Muscle of leg (tissue), 11 donors: ENCODE measurements around the gene PRSS22. TPM values are rescaled to one million over a fixed set of nuclear protein-coding genes. Genes with fewer than 3 reads are reported as not detected.

ENCODE experiments used
- DNase-seq: peaks from one replicate; pipeline ENCODE4 v3.0.0; 2013
- H3K27ac ChIP-seq: one replicate; pipeline ENCODE4 v1.5.1; 2013; ENCODE audit warnings: mild to moderate bottlenecking, low read length, control low read depth
- H3K27me3 ChIP-seq: one replicate; pipeline ENCODE4 v1.6.1; 2013; ENCODE audit warnings: low read length; ENCODE audit not compliant: control insufficient read depth, insufficient read depth
- H3K36me3 ChIP-seq: one replicate; pipeline ENCODE4 v1.6.1; 2013; ENCODE audit warnings: low read length; ENCODE audit not compliant: control insufficient read depth, insufficient read depth
- H3K4me1 ChIP-seq: one replicate; pipeline ENCODE4 v1.6.1; 2013; ENCODE audit warnings: low read length; ENCODE audit not compliant: control insufficient read depth, insufficient read depth
- H3K4me3 ChIP-seq: one replicate; pipeline ENCODE4 v1.5.1; 2013; ENCODE audit warnings: low read length, control low read depth
- H3K9me3 ChIP-seq: replicated peaks from 2 replicates; pipeline ENCODE4 v1.6.1; 2013; ENCODE audit warnings: low read depth, low read length; ENCODE audit not compliant: control insufficient read depth
- WGBS: methylation state at CpG from one replicate; pipeline ENCODE4 v1.1.5; 2013; ENCODE audit warnings: missing lambda C conversion rate; ENCODE audit not compliant: insufficient coverage; 5-methylcytosine and 5-hydroxymethylcytosine counted together
- polyA plus RNA-seq, 8 donors: library from polyadenylated mRNA; unstranded; fragments of 120-200 nt; gene quantifications; one replicate each; pipeline versions ENCODE4 v1.2.1 to v1.2.3, GENCODE V29; 2013; ENCODE audit warnings: inconsistent platforms in 1 of 8, low replicate concordance in 1 of 8; ENCODE audit not compliant: insufficient read length in 8 of 8, insufficient read depth in 1 of 8
- total RNA-seq: library from RNA; stranded (reverse); fragments of 120-200 nt; gene quantifications from one replicate; pipeline ENCODE4 v1.2.4, GENCODE V29; 2013

Gene PRSS22
- total and polyA plus RNA-seq, 9 donors: 0.94 TPM; not detected in 7

GRCh38 chr16:2860826-2861567 lies 3.0 kb upstream of the PRSS22 start:
- Histone ChIP-seq H3K4me1 (no peaks in the 10 kb centered on the region), H3K27ac (no peak overlapping the region), H3K27me3 (peaks cover 57% of the 10 kb centered on the region), H3K36me3 (no peaks in the 10 kb centered on the region), H3K4me3 (no peak overlapping the region), H3K9me3 (peaks cover 4% of the 10 kb centered on the region)
- 92% methylated on average over 2 of the region's 8 CpGs for WGBS
- no peak for DNase-seq

DNA sequence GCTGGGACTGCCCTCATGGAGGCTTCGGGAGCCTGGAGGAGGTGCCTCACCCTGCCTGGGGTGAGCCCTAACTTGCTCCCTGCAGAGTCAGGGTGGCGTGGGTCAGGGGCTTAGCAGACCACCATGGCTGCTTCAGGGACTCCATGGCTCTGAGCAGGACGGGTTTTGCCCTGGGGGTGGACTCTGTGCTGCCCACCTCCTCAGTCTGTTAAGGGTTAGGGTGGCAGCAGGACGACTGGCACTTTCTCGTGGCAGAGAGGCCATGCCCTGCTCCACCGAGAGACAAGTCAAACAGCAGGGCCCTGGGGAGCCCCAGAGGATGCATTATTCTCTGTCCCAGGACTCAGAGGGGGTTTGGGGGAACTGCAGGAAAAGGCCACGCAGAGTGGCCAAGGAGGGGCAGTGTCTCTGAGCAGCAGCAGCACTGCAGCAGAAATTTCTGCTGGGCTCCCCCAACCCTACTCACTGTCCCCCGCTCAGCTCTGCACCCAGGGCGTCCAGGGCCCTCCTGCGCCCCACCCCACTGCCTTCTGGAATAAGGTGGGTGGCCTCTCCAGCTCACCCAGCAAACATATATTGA lies 1.8 kb upstream of the PRSS22 start:
- WGBS: 68% methylated on average over 9 of the region's 10 CpGs
- Histone ChIP-seq H3K4me3 (no peak overlapping the region), H3K4me1 (no peaks in the 10 kb centered on the region), H3K9me3 (peaks cover 4% of the 10 kb centered on the region), H3K27ac (no peak overlapping the region), H3K36me3 (no peaks in the 10 kb centered on the region), H3K27me3 (peaks cover 48% of the 10 kb centered on the region)
- DNase-seq: no peak

GRCh38 chr16:2858245-2859025 lies 465 bp upstream of the PRSS22 start:
- Histone ChIP-seq H3K27ac (no peak overlapping the region), H3K9me3 (peaks cover 4% of the 10 kb centered on the region), H3K4me3 (no peak overlapping the region), H3K27me3 (peaks cover 44% of the 10 kb centered on the region), H3K4me1 (no peaks in the 10 kb centered on the region), H3K36me3 (no peaks in the 10 kb centered on the region)
- 15% methylated on average over 18 of the region's 23 CpGs for WGBS
- no peak for DNase-seq

GRCh38 chr16:2856686-2857450 lies 1.1 kb downstream of the PRSS22 start:
- no peak for DNase-seq
- peaks cover 56% of the 10 kb centered on the region for H3K27me3 ChIP-seq
- no peak overlapping the region for H3K4me3 ChIP-seq
- H3K9me3 ChIP-seq: peaks cover 4% of the 10 kb centered on the region
- no peak overlapping the region for H3K27ac ChIP-seq
- no peaks in the 10 kb centered on the region for H3K36me3 ChIP-seq
- H3K4me1 ChIP-seq: no peaks in the 10 kb centered on the region
- WGBS: 82% methylated on average over 17 of the region's 24 CpGs

GRCh38 chr16:2856061-2856670 lies 1.8 kb downstream of the PRSS22 start:
- peaks cover 56% of the 10 kb centered on the region for H3K27me3 ChIP-seq
- WGBS: 77% methylated on average over 13 of the region's 14 CpGs
- no peaks in the 10 kb centered on the region for H3K36me3 ChIP-seq
- no peak overlapping the region for H3K4me3 ChIP-seq
- peaks cover 4% of the 10 kb centered on the region for H3K9me3 ChIP-seq
- no peaks in the 10 kb centered on the region for H3K4me1 ChIP-seq
- H3K27ac ChIP-seq: no peak overlapping the region
- no peak for DNase-seq

DNA sequence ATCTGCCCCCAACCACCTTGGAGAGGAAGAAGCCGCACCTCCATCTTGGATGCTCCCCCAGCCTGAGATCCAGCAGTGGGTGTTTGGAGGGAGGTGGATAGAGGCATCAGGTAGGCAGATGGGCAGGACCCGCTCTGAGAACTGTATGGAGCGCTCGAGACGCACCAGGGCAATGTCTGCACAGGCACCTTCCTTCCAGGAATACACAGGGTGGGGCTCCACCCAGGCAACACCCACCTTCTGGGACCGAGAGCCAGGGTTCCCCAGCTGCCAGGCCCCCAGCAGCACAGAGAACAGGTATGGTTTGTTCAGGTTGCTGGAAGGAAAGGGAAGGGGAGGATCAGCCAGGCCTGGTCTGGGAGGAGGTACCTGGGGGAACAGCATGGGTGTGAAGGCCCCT lies 2.4 kb downstream of the PRSS22 start:
- WGBS: no CpG with 5 or more reads among the region's 6 CpGs
- DNase-seq: no peak
- H3K27ac ChIP-seq: no peak overlapping the region
- H3K4me3 ChIP-seq: no peak overlapping the region
- H3K36me3 ChIP-seq: no peaks in the 10 kb centered on the region
- H3K27me3 ChIP-seq: peaks cover 52% of the 10 kb centered on the region
- H3K9me3 ChIP-seq: no peaks in the 10 kb centered on the region
- no peaks in the 10 kb centered on the region for H3K4me1 ChIP-seq

DNA sequence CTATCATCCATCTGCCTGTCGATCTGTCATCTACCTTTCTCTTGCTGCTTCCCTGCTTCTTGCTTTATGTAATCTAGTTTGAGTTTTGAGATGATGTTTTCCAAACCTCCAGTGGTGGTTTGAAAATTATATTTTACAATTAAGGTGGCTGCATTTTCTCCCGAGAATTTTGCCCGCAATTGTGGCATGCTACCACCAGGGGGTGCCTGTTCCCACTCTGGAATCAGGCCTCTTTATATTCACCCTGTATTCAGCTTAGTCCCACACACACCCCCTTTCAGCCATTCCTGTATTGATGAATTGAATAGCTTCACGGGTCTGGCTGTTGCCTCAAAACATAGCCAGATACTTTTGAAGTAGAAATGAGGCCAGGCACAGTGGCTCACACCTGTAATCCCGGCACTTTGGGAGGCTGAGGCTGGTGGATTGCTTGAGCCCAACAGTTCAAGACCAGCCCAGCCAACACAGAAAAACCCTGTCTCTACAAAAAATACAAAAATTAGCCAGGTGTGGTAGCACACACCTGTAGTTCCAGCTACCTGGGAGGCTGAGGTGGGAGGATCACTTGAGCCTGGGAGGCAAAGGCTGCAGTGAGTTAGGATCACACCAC lies 3.2 kb downstream of the PRSS22 start:
- H3K4me1 ChIP-seq: no peaks in the 10 kb centered on the region
- no peak overlapping the region for H3K4me3 ChIP-seq
- peaks cover 48% of the 10 kb centered on the region for H3K27me3 ChIP-seq
- H3K27ac ChIP-seq: no peak overlapping the region
- WGBS: 33% methylated on average over 1 of the region's 5 CpGs
- no peaks in the 10 kb centered on the region for H3K9me3 ChIP-seq
- no peaks in the 10 kb centered on the region for H3K36me3 ChIP-seq
- DNase-seq: no peak

DNA sequence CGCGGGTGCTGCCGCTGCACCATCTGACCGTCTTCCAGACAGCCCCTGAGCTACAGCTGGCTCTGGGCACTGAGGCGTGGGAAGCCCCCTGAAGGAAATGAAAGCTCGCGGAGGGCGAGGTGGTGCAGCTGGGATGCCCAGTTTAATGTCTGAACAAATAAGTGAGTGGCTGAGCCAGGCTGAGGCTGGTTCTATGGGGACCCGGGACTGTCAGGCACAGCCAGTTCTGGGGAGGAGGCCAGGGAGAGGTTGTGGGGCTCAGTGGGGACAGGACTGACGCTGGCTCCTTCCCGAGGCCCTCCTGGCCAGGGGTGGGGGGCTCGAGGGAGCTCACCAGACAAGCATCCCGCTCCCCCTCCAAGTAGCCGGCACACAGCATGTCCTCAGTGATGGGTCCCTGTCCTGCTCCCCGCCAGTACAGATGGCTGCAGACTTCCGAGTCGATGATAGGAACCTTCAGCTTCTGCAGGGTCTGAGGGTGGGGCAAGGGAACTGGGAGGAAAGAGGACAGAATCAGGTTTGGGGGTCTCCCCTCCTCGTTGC lies 4.4 kb downstream of the PRSS22 start:
- Histone ChIP-seq H3K4me1 (no peaks in the 10 kb centered on the region), H3K36me3 (no peaks in the 10 kb centered on the region), H3K4me3 (no peak overlapping the region), H3K9me3 (no peaks in the 10 kb centered on the region), H3K27ac (no peak overlapping the region), H3K27me3 (peaks cover 46% of the 10 kb centered on the region)
- WGBS: 53% methylated on average over 16 of the region's 18 CpGs
- DNase-seq: no peak

DNA sequence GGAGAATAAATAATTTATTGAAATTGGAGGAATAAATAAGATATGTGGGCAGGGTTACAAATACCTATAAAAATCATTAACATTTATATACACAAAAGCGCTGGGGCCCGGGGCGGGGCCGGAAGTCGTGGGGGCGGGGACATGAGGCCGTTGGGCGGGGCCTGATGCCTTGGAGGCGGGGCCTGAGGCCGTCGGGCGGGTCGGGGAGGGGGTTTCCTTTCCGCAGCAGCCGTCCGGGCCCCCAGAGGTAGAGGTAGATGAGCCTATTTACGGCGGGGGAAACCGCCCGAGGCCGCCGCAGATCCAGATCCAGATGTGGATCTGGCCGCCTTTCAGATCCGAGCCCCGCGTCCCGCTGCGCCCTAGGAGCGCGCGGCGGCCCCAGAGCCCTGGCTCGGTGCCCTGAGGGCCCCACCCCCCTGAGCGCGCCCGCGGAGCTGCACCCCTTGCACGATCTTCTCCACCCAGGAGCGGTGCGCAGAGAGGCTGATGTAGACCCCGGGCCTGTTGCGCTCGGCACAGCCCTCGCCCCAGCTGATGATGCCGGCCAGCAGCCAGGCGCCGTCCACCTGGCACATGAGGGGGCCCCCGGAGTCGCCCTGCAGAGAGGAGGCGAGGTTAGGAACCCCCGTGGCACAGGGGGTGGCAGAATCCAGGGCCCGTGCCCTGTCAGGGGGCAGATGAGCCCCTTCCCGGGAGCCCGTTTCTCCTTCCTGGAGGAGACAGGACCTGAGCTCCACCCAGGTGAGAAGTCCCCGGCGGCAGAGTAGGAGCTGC lies 5.1 kb downstream of the PRSS22 start:
- H3K4me3 ChIP-seq: no peak overlapping the region

More for the DNA sequence above, 5.1 kb downstream of the PRSS22 start:
- DNase-seq: no peak
- WGBS: 34% methylated on average over 50 of the region's 56 CpGs
- H3K27me3 ChIP-seq: peaks cover 39% of the 10 kb centered on the region
- no peaks in the 10 kb centered on the region for H3K9me3 ChIP-seq
- H3K36me3 ChIP-seq: no peaks in the 10 kb centered on the region
- no peak overlapping the region for H3K27ac ChIP-seq
- no peaks in the 10 kb centered on the region for H3K4me1 ChIP-seq
